CD8-positive, alpha-beta memory T cell (primary cell): Measurements from ENCODE around the gene ANKRD33B. TPM values are rescaled to one million over a fixed set of nuclear protein-coding genes. Genes with fewer than 3 reads are reported as not detected.
"Not testable (repeated sequence)": the region's sequence is repeated elsewhere in the genome, so short reads cannot be mapped to it uniquely, and the experiment has no call there.

Experiments
- CTCF ChIA-PET: fragments of 350-600 bp; sonication (Branson Sonifier 250); formaldehyde crosslinking; loops from one replicate; lab custom pipeline; 2021; ENCODE audit warnings: antibody characterized with exemption; lab: Charles Lee
- POLR2A ChIA-PET: fragments of 350-600 bp; sonication (Branson Sonifier 250); formaldehyde crosslinking; loops from one replicate; lab custom pipeline; 2021; ENCODE audit warnings: antibody characterized with exemption; lab: Charles Lee
- DNase-seq, 5 donors: peaks; one replicate each; pipeline versions ENCODE4 v3.0.0 to v3.0.0-alpha.2; 2020 to 2022; ENCODE audit warnings: mixed read lengths in 1 of 5
- H3K27ac ChIP-seq: one replicate; pipeline ENCODE4 v1.7.0; 2013; ENCODE audit warnings: low read depth, mild to moderate bottlenecking, low read length, moderate library complexity
- H3K27me3 ChIP-seq: 2 replicates; pipeline ENCODE4 v1.7.0; 2013; ENCODE audit warnings: low read length, mild to moderate bottlenecking; ENCODE audit not compliant: insufficient read depth, poor library complexity, severe bottlenecking
- H3K36me3 ChIP-seq: 2 replicates; pipeline ENCODE4 v1.7.0; 2013; ENCODE audit warnings: mild to moderate bottlenecking, low read length, moderate library complexity; ENCODE audit not compliant: insufficient read depth
- H3K4me1 ChIP-seq: 2 replicates; pipeline ENCODE4 v1.7.0; 2013; ENCODE audit warnings: mild to moderate bottlenecking, low read length, moderate library complexity; ENCODE audit not compliant: insufficient read depth
- H3K4me3 ChIP-seq: 2 replicates; pipeline ENCODE4 v1.7.0; 2013; ENCODE audit warnings: mild to moderate bottlenecking, low read length
- H3K9me3 ChIP-seq: 2 replicates; pipeline ENCODE4 v1.7.0; 2013; ENCODE audit warnings: mild to moderate bottlenecking, low read length
- H3K27ac Mint-ChIP-seq, 8 donors: one replicate each; pipeline ENCODE4 v1.8.0; 2020 to 2021; ENCODE audit warnings: mixed read lengths in 8 of 8, mild to moderate bottlenecking in 6 of 8, inconsistent platforms in 3 of 8, moderate library complexity in 3 of 8
- H3K27me3 Mint-ChIP-seq, 2 donors: one replicate each; pipeline ENCODE4 v1.8.0; 2020 to 2021; ENCODE audit warnings: mixed read lengths in 2 of 2, mild to moderate bottlenecking in 1 of 2, moderate library complexity in 1 of 2
- H3K36me3 Mint-ChIP-seq, 3 donors: one replicate each; pipeline ENCODE4 v1.8.0; 2020 to 2021; ENCODE audit warnings: mixed read lengths in 3 of 3, inconsistent platforms in 1 of 3, mild to moderate bottlenecking in 1 of 3
- H3K4me1 Mint-ChIP-seq, 3 donors: one replicate each; pipeline ENCODE4 v1.8.0; 2020 to 2021; ENCODE audit warnings: mixed read lengths in 3 of 3, inconsistent platforms in 1 of 3, mild to moderate bottlenecking in 1 of 3
- H3K4me3 Mint-ChIP-seq, 7 donors: one replicate each; pipeline ENCODE4 v1.8.0; 2020 to 2021; ENCODE audit warnings: mixed read lengths in 7 of 7, mild to moderate bottlenecking in 6 of 7, moderate library complexity in 4 of 7, inconsistent platforms in 2 of 7
- H3K9me3 Mint-ChIP-seq, 5 donors: one replicate each; pipeline ENCODE4 v1.8.0; 2020 to 2022; ENCODE audit warnings: mixed read lengths in 5 of 5, mild to moderate bottlenecking in 3 of 5, moderate library complexity in 2 of 5, inconsistent platforms in 1 of 5
- polyA plus RNA-seq: library from polyadenylated mRNA; unstranded; fragments of 300-500 nt; fragmentation: Illumina TruSeq; gene quantifications from one replicate; pipeline ENCODE4 v1.2.3, GENCODE V29; 2021
- total RNA-seq, 2 experiments: library from RNA; stranded (reverse); gene quantifications; one replicate each; pipeline ENCODE4 v1.2.3, GENCODE V29; 2021

ANKRD33B gene
- total RNA-seq (10 to 100 TPM; 29.6 to 32.7 TPM), polyA plus RNA-seq (0.06 TPM)

- Mint-ChIP-seq H3K27me3 (no peaks in the 10 kb centered on the region), H3K4me3 (peak within 1 kb of the TSS; percentile 81 to 93 (median 88)), H3K4me1 (peaks cover 15 to 22% (median 18%) of the 10 kb centered on the region in 3 donors), H3K9me3 (no peaks in the 10 kb centered on the region), H3K27ac (peak within 1 kb of the TSS in 5 of 8 donors; percentile 54 to 80 (median 77)), H3K36me3 (no peaks in the 10 kb centered on the region)
- no peaks in the 10 kb centered on the region for H3K9me3 ChIP-seq
- H3K27me3 ChIP-seq, result no peaks in the 10 kb centered on the region
- POLR2A ChIA-PET, result interaction anchor here (1.0 kb wide), 1 partner anchor 211 kb away, joined by 3 read pairs; the partner anchor contains the start of gene MARCHF6
- H3K4me1 ChIP-seq, result peaks cover 10% of the 10 kb centered on the region
- H3K27ac ChIP-seq, result peak within 1 kb of the TSS; percentile 31
- peak within 1 kb of the TSS; percentile 53 for H3K4me3 ChIP-seq
- CTCF ChIA-PET, result interaction anchor here (0.7 kb wide), 1 partner anchor 63 kb away, joined by 3 read pairs; no protein-coding TSS in a partner anchor
- H3K36me3 ChIP-seq, result no peaks in the 10 kb centered on the region
- DNase-seq, result peak; percentile 64 to 82 (median 70)
Observed at GRCh38 chr5:10563945-10564837, at the start of gene ANKRD33B. TSS of gene ANKRD33B (plus strand) at chr5:10564070. CDS start at chr5:10564468, 398 bp downstream.

- H3K4me1 ChIP-seq, H3K9me3 ChIP-seq, H3K9me3 Mint-ChIP-seq, H3K4me3 Mint-ChIP-seq, H3K27ac ChIP-seq, H3K4me1 Mint-ChIP-seq, H3K27ac Mint-ChIP-seq, CTCF ChIA-PET, H3K36me3 Mint-ChIP-seq, H3K4me3 ChIP-seq, DNase-seq, POLR2A ChIA-PET, H3K36me3 ChIP-seq, H3K27me3 ChIP-seq: not testable (repeated sequence)
- H3K27me3 Mint-ChIP-seq, result peaks cover 11 to 31% of the 10 kb centered on the region in 2 donors
Observed at GRCh38 chr5:10514572-10514971, 49.3 kb upstream of the ANKRD33B start.

GRCh38 chr5:10515492-10515891 is 48.4 kb upstream of the ANKRD33B start:
- Histone ChIP-seq H3K4me1 (no peaks in the 10 kb centered on the region), H3K27me3 (no peaks in the 10 kb centered on the region), H3K9me3 (no peaks in the 10 kb centered on the region), H3K36me3 (no peaks in the 10 kb centered on the region), H3K27ac (no peak overlapping the region), H3K4me3 (no peak overlapping the region)
- Mint-ChIP-seq H3K27me3 (peaks cover 11 to 26% of the 10 kb centered on the region in 2 donors), H3K36me3 (peaks cover 0 to 4% (median 0%) of the 10 kb centered on the region in 3 donors), H3K27ac (no peak overlapping the region), H3K9me3 (peaks cover 0 to 2% (median 0%) of the 10 kb centered on the region in 5 donors), H3K4me3 (no peak overlapping the region), H3K4me1 (no peaks in the 10 kb centered on the region)
- DNase-seq, result no peak
- POLR2A ChIA-PET, result no interaction called here
- CTCF ChIA-PET, result no interaction called here

- Histone ChIP-seq H3K27me3 (no peaks in the 10 kb centered on the region), H3K4me1 (no peaks in the 10 kb centered on the region), H3K36me3 (no peaks in the 10 kb centered on the region), H3K4me3 (no peak overlapping the region), H3K27ac (no peak overlapping the region), H3K9me3 (no peaks in the 10 kb centered on the region)
- peaks cover 7 to 16% of the 10 kb centered on the region in 2 donors for H3K27me3 Mint-ChIP-seq
- no peak overlapping the region for H3K27ac Mint-ChIP-seq
- no peak for DNase-seq
- ChIA-PET POLR2A (no interaction called here), CTCF (no interaction called here)
- no peaks in the 10 kb centered on the region for H3K4me1 Mint-ChIP-seq
- H3K4me3 Mint-ChIP-seq, result no peak overlapping the region
- H3K36me3 Mint-ChIP-seq, result peaks cover 0 to 13% (median 4%) of the 10 kb centered on the region in 3 donors
- peaks cover 0 to 4% (median 0%) of the 10 kb centered on the region in 5 donors for H3K9me3 Mint-ChIP-seq
Observed at GRCh38 chr5:10518347-10518746, 45.5 kb upstream of the ANKRD33B start.

GRCh38 chr5:10519729-10520128 is 44.1 kb upstream of the ANKRD33B start:
- Histone ChIP-seq H3K27ac (no peak overlapping the region), H3K4me1 (no peaks in the 10 kb centered on the region), H3K27me3 (no peaks in the 10 kb centered on the region), H3K9me3 (no peaks in the 10 kb centered on the region), H3K36me3 (no peaks in the 10 kb centered on the region), H3K4me3 (no peak overlapping the region)
- Mint-ChIP-seq H3K4me1 (no peaks in the 10 kb centered on the region), H3K36me3 (peaks cover 0 to 16% (median 4%) of the 10 kb centered on the region in 3 donors), H3K27me3 (peaks cover 7 to 13% of the 10 kb centered on the region in 2 donors), H3K9me3 (peaks cover 0 to 4% (median 0%) of the 10 kb centered on the region in 5 donors), H3K27ac (no peak overlapping the region), H3K4me3 (no peak overlapping the region)
- ChIA-PET CTCF (interaction anchor here (0.8 kb wide), 1 partner anchor 29 kb away, joined by 3 read pairs; no protein-coding TSS in a partner anchor), POLR2A (no interaction called here)
- DNase-seq, result no peak

GRCh38 chr5:10520706-10521105 is 43.2 kb upstream of the ANKRD33B start:
- H3K4me3 Mint-ChIP-seq, result no peak overlapping the region
- H3K4me3 ChIP-seq, result no peak overlapping the region
- H3K4me1 ChIP-seq, result no peaks in the 10 kb centered on the region
- H3K27ac Mint-ChIP-seq, result no peak overlapping the region
- H3K36me3 Mint-ChIP-seq, result peaks cover 0 to 16% (median 4%) of the 10 kb centered on the region in 3 donors
- no peak overlapping the region for H3K27ac ChIP-seq
- no peaks in the 10 kb centered on the region for H3K36me3 ChIP-seq
- no peak for DNase-seq
- no peaks in the 10 kb centered on the region for H3K27me3 ChIP-seq
- ChIA-PET CTCF (no interaction called here), POLR2A (no interaction called here)
- peaks cover 6 to 8% of the 10 kb centered on the region in 2 donors for H3K27me3 Mint-ChIP-seq
- H3K9me3 Mint-ChIP-seq, result peaks cover 0 to 4% (median 0%) of the 10 kb centered on the region in 5 donors
- H3K4me1 Mint-ChIP-seq, result no peaks in the 10 kb centered on the region
- no peaks in the 10 kb centered on the region for H3K9me3 ChIP-seq

- DNase-seq, result no peak
- H3K4me3 Mint-ChIP-seq, result no peak overlapping the region
- H3K27me3 Mint-ChIP-seq, result peaks cover 3 to 7% of the 10 kb centered on the region in 2 donors
- H3K4me1 Mint-ChIP-seq, result no peaks in the 10 kb centered on the region
- no peaks in the 10 kb centered on the region for H3K36me3 ChIP-seq
- no peak overlapping the region for H3K4me3 ChIP-seq
- H3K9me3 ChIP-seq, result no peaks in the 10 kb centered on the region
- no peak overlapping the region for H3K27ac ChIP-seq
- no peak overlapping the region for H3K27ac Mint-ChIP-seq
- H3K4me1 ChIP-seq, result no peaks in the 10 kb centered on the region
- H3K36me3 Mint-ChIP-seq, result peaks cover 0 to 16% (median 4%) of the 10 kb centered on the region in 3 donors
- ChIA-PET CTCF (no interaction called here), POLR2A (no interaction called here)
- H3K27me3 ChIP-seq, result no peaks in the 10 kb centered on the region
- peaks cover 0 to 4% (median 0%) of the 10 kb centered on the region in 5 donors for H3K9me3 Mint-ChIP-seq
Observed at GRCh38 chr5:10521466-10522223, 42.2 kb upstream of the ANKRD33B start.
